HepG2 (cell line): Measurements from ENCODE around the gene PUM1. TPM values are rescaled to one million over a fixed set of nuclear protein-coding genes. Genes with fewer than 3 reads are reported as not detected.

Source experiments
- ARID2 ChIP-seq: sonication (generic); formaldehyde crosslinking; IDR thresholded peaks from 2 replicates; pipeline ENCODE4 v1.8.1; 2022; ENCODE audit warnings: mild to moderate bottlenecking, missing genetic modification reagents, borderline replicate concordance
- ARID5B ChIP-seq: IDR thresholded peaks from 2 replicates; pipeline ENCODE4 v1.4.0; 2020; ENCODE audit warnings: mild to moderate bottlenecking, missing genetic modification reagents
- ETS1 ChIP-seq: sonication (generic); formaldehyde crosslinking; IDR thresholded peaks from 2 replicates; pipeline ENCODE4 v1.4.0; 2020; ENCODE audit warnings: missing genetic modification reagents
- FOXC1 ChIP-seq: sonication (generic); formaldehyde crosslinking; IDR thresholded peaks from 2 replicates; pipeline ENCODE4 v1.8.0; 2022; ENCODE audit warnings: mild to moderate bottlenecking, missing genetic modification reagents, borderline replicate concordance
- GRHL1 ChIP-seq: sonication (generic); formaldehyde crosslinking; conservative IDR thresholded peaks from 2 replicates; pipeline ENCODE4 v1.8.0; 2022; ENCODE audit warnings: missing genetic modification reagents
- HOXA7 ChIP-seq: sonication (generic); formaldehyde crosslinking; IDR thresholded peaks from 2 replicates; pipeline ENCODE4 v1.8.1; 2022; ENCODE audit warnings: mild to moderate bottlenecking, missing genetic modification reagents, moderate library complexity
- IRX3 ChIP-seq: sonication (generic); formaldehyde crosslinking; IDR thresholded peaks from 2 replicates; pipeline ENCODE4 v1.8.1; 2023; ENCODE audit warnings: mild to moderate bottlenecking, low read depth, missing genetic modification reagents, borderline replicate concordance
- JDP2 ChIP-seq: sonication (generic); formaldehyde crosslinking; IDR thresholded peaks from 2 replicates; pipeline ENCODE4 v1.8.1; 2022; ENCODE audit warnings: missing genetic modification reagents, borderline replicate concordance
- MAFF ChIP-seq: IDR thresholded peaks from 2 replicates; pipeline ENCODE4 v1.6.1; 2011; ENCODE audit warnings: low read depth, low read length, improper control_type of control experiment
- MLXIP ChIP-seq: sonication (generic); formaldehyde crosslinking; IDR thresholded peaks from 2 replicates; pipeline ENCODE4 v1.9.0; 2021; ENCODE audit warnings: missing genetic modification reagents, borderline replicate concordance
- MTERF4 ChIP-seq: sonication (generic); formaldehyde crosslinking; IDR thresholded peaks from 2 replicates; pipeline ENCODE4 v1.8.0; 2023; ENCODE audit warnings: mild to moderate bottlenecking, missing genetic modification reagents
- PBX3 ChIP-seq: sonication (generic); formaldehyde crosslinking; IDR thresholded peaks from 2 replicates; pipeline ENCODE4 v1.8.1; 2023; ENCODE audit warnings: missing genetic modification reagents, inconsistent platforms, borderline replicate concordance
- POLR2A ChIP-seq, 2 experiments: IDR thresholded peaks; 2 replicates each; pipeline ENCODE4 v1.6.1; 2011; ENCODE audit warnings: low read depth in 2 of 2, low read length in 2 of 2, mild to moderate bottlenecking in 1 of 2, moderate library complexity in 1 of 2; ENCODE audit not compliant: insufficient read depth in 1 of 2
- PRMT3 ChIP-seq: sonication (generic); formaldehyde crosslinking; IDR thresholded peaks from 2 replicates; pipeline ENCODE4 v1.8.1; 2022; ENCODE audit warnings: low read depth, mild to moderate bottlenecking, moderate library complexity, missing genetic modification reagents, borderline replicate concordance
- RARA ChIP-seq: IDR thresholded peaks from 2 replicates; pipeline ENCODE4 v1.6.1; 2016; ENCODE audit warnings: missing genetic modification reagents, missing compliant biosample characterization
- ZFYVE20 ChIP-seq: sonication (generic); formaldehyde crosslinking; IDR thresholded peaks from 2 replicates; pipeline ENCODE4 v1.8.0; 2023; ENCODE audit warnings: low read depth, mild to moderate bottlenecking, moderate library complexity, missing genetic modification reagents, borderline replicate concordance
- ZNF136 ChIP-seq: sonication (generic); formaldehyde crosslinking; IDR thresholded peaks from 2 replicates; pipeline ENCODE4 v1.8.1; 2022; ENCODE audit warnings: low read depth, mild to moderate bottlenecking, moderate library complexity, missing genetic modification reagents
- ZNF772 ChIP-seq: sonication (generic); formaldehyde crosslinking; IDR thresholded peaks from 2 replicates; pipeline ENCODE4 v1.5.0; 2020; ENCODE audit warnings: mild to moderate bottlenecking, missing genetic modification reagents
- polyA plus RNA-seq, 8 experiments: library from polyadenylated mRNA; depleted of rRNA in 3 of 8; stranded (reverse) in 7 of 8; unstranded in 1 of 8; fragments of >200 nt; fragmentation: Illumina TruSeq in 4 of 8; extraction: Trizol in 4 of 8; gene quantifications; 2 replicates each; pipeline versions ENCODE4 v1.2.1 to v1.2.3, GENCODE V29; 2011 to 2016; ENCODE audit warnings: low read depth in 4 of 8, missing spikeins in 1 of 8, mixed read lengths in 1 of 8; ENCODE audit not compliant: insufficient read depth in 1 of 8
- total RNA-seq, 5 experiments: library from RNA; depleted of rRNA; stranded (reverse); fragments of >200 nt; fragmentation: Illumina TruSeq; extraction: Trizol; gene quantifications; 2 replicates each; pipeline ENCODE4 v1.2.3, GENCODE V29; 2016; ENCODE audit warnings: low read depth in 1 of 5

PUM1 gene
- total and polyA plus RNA-seq, 2 of the 13 experiments (the other 11 are each of a cell fraction or from before 2014, with no cell fraction given), result 64.7 to 91.0 TPM

GRCh38 chr1:30892671-30893073 is 172.8 kb downstream of the PUM1 start (continued):
- TF ChIP-seq ZNF136 (CRISPR knock-in tag) (no peak), PRMT3 (CRISPR knock-in tag) (no peak), MLXIP (CRISPR knock-in tag) (no peak), ZNF772 (CRISPR knock-in tag) (no peak), MTERF4 (CRISPR knock-in tag) (no peak), FOXC1 (no peak), RARA (peak; percentile 97), ARID2 (no peak), GRHL1 (CRISPR knock-in tag) (no peak), ARID5B (peak; percentile 78), ZFYVE20 (no peak), JDP2 (CRISPR knock-in tag) (no peak), ETS1 (CRISPR knock-in tag) (no peak), POLR2A (IDR thresholded peaks at IDR 0.05; ENCODE audit: insufficient read depth in 1 of 2, low read depth in 2 of 2, low read length in 2 of 2) (no peak), MAFF (no peak), HOXA7 (CRISPR knock-in tag) (no peak), IRX3 (CRISPR knock-in tag) (no peak), PBX3 (CRISPR knock-in tag) (no peak)
